ENCODE results near the gene TAF6L. TPM values are rescaled to one million over a fixed set of nuclear protein-coding genes. Genes with fewer than 3 reads are reported as not detected.
"Not testable (repeated sequence)": the region's sequence is repeated elsewhere in the genome, so short reads cannot be mapped to it uniquely, and the experiment has no call there.

Gene TAF6L
- total RNA-seq, 4 donors from 2014 or later, result 13.5 to 43.2 (median 21.4) TPM

GRCh38 chr11:62810748-62811147, 39.6 kb downstream of the TAF6L start:
- Histone ChIP-seq H3K27ac (peak overlapping the region in 1 of 4 donors; percentile 9), H3K9me3 (no peaks in the 10 kb centered on the region), H3K27me3 (no peaks in the 10 kb centered on the region), H3K4me1 (peaks cover 14 to 16% of the 10 kb centered on the region in 2 donors), H3K36me3 (peaks cover 0 to 3% of the 10 kb centered on the region in 2 donors), H3K4me3 (no peak overlapping the region)
- no peak for DNase-seq
- intact Hi-C loops (cut with DNase I; ENCODE audit: low total_unique reads) (no loop called here), in situ Hi-C loops (cut with MboI; ENCODE audit: low sequenced_read_pairs in 4 of 4) (no loop called here)
- TF ChIP-seq POLR2A (IDR thresholded peaks at IDR 0.05) (no peak), CTCF (IDR thresholded peaks at IDR 0.05 in 4 of 5, conservative IDR thresholded peaks at IDR 0.05 in 1 of 5) (no peak)
- no peak for ATAC-seq

DNA sequence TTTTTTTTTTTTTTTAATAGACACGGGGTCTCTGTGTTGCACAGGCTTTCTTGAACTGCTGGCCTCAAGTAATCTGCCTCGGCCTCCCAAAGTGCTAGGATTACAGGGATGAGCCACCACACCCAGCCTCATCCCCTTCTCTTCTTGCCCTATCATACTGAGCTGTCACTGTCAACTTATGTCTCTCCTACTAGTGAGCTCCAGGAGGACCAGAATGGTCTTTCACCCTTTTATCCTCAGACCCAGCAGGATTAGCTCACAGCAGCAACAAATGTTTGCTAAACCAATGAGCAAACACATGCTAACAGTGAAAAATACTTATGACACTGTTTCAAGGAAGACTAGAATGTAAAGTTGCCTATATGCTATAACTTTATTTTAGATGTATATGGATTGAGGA, 40.5 kb downstream of the TAF6L start:
- peak overlapping the region in 1 of 4 donors; percentile 9 for H3K27ac ChIP-seq
- H3K27me3 ChIP-seq, result no peaks in the 10 kb centered on the region
- in situ Hi-C loops (cut with MboI; ENCODE audit: low sequenced_read_pairs in 4 of 4) (no loop called here), intact Hi-C loops (cut with DNase I; ENCODE audit: low total_unique reads) (no loop called here)
- DNase-seq, result no peak
- no peak for TF ChIP-seq CTCF (IDR thresholded peaks at IDR 0.05 in 4 of 5, conservative IDR thresholded peaks at IDR 0.05 in 1 of 5)
- no peak for TF ChIP-seq POLR2A (IDR thresholded peaks at IDR 0.05)
- no peak overlapping the region for H3K4me3 ChIP-seq
- ATAC-seq, result no peak
- H3K36me3 ChIP-seq, result peaks cover 0 to 10% of the 10 kb centered on the region in 2 donors
- H3K4me1 ChIP-seq, result peaks cover 7% of the 10 kb centered on the region in 2 donors
- H3K9me3 ChIP-seq, result no peaks in the 10 kb centered on the region

DNA sequence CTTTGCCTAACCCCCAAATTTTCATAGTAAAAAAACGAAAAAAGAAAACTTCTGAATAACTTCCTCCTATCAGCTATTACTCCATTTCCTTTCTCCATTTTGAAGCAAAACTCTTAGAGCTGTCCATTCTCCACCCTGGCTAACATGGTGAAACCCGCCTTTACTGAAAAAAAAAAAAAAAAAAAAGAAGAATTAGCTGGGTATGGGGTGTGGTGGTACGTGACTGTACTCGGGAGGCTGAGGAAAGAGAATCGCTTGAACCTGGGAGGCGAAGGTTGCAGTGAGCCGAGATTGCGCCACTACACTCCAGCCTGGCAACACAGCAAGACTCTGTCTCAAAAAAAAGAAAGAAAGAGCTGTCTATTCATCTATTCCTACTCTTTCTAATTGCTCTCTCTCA, 45.4 kb downstream of the TAF6L start:
- Histone ChIP-seq H3K27ac (no peak overlapping the region), H3K36me3 (peaks cover 0 to 42% of the 10 kb centered on the region in 2 donors), H3K27me3 (no peaks in the 10 kb centered on the region), H3K4me1 (no peaks in the 10 kb centered on the region), H3K9me3 (no peaks in the 10 kb centered on the region), H3K4me3 (no peak overlapping the region)
- intact Hi-C loops (cut with DNase I; ENCODE audit: low total_unique reads) (no loop called here), in situ Hi-C loops (cut with MboI; ENCODE audit: low sequenced_read_pairs in 4 of 4) (no loop called here)
- ATAC-seq (no peak), DNase-seq (no peak)
- TF ChIP-seq CTCF (IDR thresholded peaks at IDR 0.05 in 4 of 5, conservative IDR thresholded peaks at IDR 0.05 in 1 of 5), result no peak
- TF ChIP-seq POLR2A (IDR thresholded peaks at IDR 0.05), result no peak

DNA sequence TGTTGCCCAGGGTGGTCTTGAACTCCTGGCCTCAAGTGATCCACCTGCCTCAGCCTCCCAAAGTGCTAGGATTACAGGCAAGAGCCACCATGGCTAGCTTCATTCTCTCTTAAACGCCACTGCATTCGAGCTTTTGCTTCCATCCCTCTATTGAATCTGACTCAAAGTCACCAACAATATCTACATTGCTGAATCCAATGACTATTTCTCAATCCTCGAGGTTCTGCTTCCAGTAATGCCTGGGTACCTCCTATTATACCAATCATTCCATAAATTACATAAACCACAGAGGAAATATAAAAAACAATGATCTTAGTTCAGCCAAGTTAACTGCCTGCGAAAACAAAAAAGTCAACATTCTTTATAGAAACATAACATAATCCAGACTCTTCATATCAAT, 45.9 kb downstream of the TAF6L start:
- Histone ChIP-seq H3K9me3 (no peaks in the 10 kb centered on the region), H3K4me1 (no peaks in the 10 kb centered on the region), H3K27me3 (no peaks in the 10 kb centered on the region), H3K36me3 (peaks cover 0 to 48% of the 10 kb centered on the region in 2 donors), H3K27ac (no peak overlapping the region), H3K4me3 (no peak overlapping the region)
- DNase-seq, result no peak
- no peak for TF ChIP-seq POLR2A (IDR thresholded peaks at IDR 0.05)
- intact Hi-C loops (cut with DNase I; ENCODE audit: low total_unique reads), result no loop called here
- in situ Hi-C loops (cut with MboI; ENCODE audit: low sequenced_read_pairs in 4 of 4), result no loop called here
- no peak for ATAC-seq

- peak; percentile 89 to 97 for ATAC-seq
- TF ChIP-seq CTCF (IDR thresholded peaks at IDR 0.05 in 4 of 5, conservative IDR thresholded peaks at IDR 0.05 in 1 of 5) (no peak), POLR2A (IDR thresholded peaks at IDR 0.05) (no peak)
- Histone ChIP-seq H3K4me1 (peaks cover 0 to 3% of the 10 kb centered on the region in 2 donors), H3K9me3 (no peaks in the 10 kb centered on the region), H3K27me3 (no peaks in the 10 kb centered on the region), H3K4me3 (no peak overlapping the region), H3K36me3 (peaks cover 0 to 89% of the 10 kb centered on the region in 2 donors), H3K27ac (peak overlapping the region in 3 of 4 donors; percentile 17 to 71 (median 65))
- in situ Hi-C loops (cut with MboI; ENCODE audit: low sequenced_read_pairs in 4 of 4), result no loop called here
- intact Hi-C loops (cut with DNase I; ENCODE audit: low total_unique reads), result no loop called here
- DNase-seq, result peak; percentile 36 to 65
Measured at GRCh38 chr11:62823677-62824076, 52.5 kb downstream of the TAF6L start.

DNA sequence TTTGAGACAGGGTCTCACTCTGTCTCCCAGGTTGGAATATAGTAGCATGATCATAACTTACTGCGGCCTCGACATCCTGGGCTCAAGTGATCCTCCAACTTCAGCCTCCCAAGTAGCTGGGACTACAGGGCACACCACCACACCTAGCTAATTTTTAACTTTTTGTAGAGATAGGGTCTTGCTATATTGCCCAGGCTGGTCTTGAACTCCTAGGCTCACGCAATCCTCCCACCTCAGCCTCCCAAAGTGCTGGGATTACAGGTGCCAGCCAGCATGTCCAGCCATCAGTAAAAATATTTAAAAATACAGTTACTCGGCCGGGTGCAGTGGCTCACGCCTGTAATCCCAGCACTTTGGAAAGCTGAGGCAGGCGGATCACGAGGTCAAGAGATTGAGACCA, 56.9 kb downstream of the TAF6L start:
- Histone ChIP-seq H3K36me3 (peaks cover 0 to 53% of the 10 kb centered on the region in 2 donors), H3K4me1 (peaks cover 23 to 27% of the 10 kb centered on the region in 2 donors)
- in situ Hi-C loops (cut with MboI; ENCODE audit: low sequenced_read_pairs in 4 of 4); intact Hi-C loops (cut with DNase I; ENCODE audit: low total_unique reads); DNase-seq; H3K27me3 ChIP-seq; H3K4me3 ChIP-seq; H3K9me3 ChIP-seq; ATAC-seq; H3K27ac ChIP-seq: not testable (repeated sequence)
